ENCODE measurements around the gene DCAF12.
A peak's percentile ranks its signal among the peaks of the same experiment; 100 is the strongest.

The DCAF12 gene

GRCh38 chr9:34170237-34170991 lies 43.9 kb upstream of the DCAF12 start:
- DNase-seq (ENCODE audit: low read depth in 1 of 2, low spot score in 1 of 2): no peak
- H3K27me3 ChIP-seq (ENCODE audit: insufficient read depth, poor library complexity, severe bottlenecking): no peaks in the 10 kb centered on the region
- no peak overlapping the region for H3K4me3 ChIP-seq (replicated peaks; ENCODE audit: insufficient read depth, low read length)
- TF ChIP-seq SPI1 (IDR thresholded peaks at IDR 0.05; ENCODE audit: borderline replicate concordance, low read depth) (no peak), GABPA (IDR thresholded peaks at IDR 0.05; ENCODE audit: low read depth) (no peak), POLR2AphosphoS5 (IDR thresholded peaks at IDR 0.05; ENCODE audit: low read depth) (no peak)
- TF ChIP-seq, protein P1, sequence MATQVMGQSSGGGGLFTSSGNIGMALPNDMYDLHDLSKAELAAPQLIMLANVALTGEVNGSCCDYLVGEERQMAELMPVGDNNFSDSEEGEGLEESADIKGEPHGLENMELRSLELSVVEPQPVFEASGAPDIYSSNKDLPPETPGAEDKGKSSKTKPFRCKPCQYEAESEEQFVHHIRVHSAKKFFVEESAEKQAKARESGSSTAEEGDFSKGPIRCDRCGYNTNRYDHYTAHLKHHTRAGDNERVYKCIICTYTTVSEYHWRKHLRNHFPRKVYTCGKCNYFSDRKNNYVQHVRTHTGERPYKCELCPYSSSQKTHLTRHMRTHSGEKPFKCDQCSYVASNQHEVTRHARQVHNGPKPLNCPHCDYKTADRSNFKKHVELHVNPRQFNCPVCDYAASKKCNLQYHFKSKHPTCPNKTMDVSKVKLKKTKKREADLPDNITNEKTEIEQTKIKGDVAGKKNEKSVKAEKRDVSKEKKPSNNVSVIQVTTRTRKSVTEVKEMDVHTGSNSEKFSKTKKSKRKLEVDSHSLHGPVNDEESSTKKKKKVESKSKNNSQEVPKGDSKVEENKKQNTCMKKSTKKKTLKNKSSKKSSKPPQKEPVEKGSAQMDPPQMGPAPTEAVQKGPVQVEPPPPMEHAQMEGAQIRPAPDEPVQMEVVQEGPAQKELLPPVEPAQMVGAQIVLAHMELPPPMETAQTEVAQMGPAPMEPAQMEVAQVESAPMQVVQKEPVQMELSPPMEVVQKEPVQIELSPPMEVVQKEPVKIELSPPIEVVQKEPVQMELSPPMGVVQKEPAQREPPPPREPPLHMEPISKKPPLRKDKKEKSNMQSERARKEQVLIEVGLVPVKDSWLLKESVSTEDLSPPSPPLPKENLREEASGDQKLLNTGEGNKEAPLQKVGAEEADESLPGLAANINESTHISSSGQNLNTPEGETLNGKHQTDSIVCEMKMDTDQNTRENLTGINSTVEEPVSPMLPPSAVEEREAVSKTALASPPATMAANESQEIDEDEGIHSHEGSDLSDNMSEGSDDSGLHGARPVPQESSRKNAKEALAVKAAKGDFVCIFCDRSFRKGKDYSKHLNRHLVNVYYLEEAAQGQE (IDR thresholded peaks at IDR 0.05; ENCODE audit: insufficient replicate concordance, low read depth): no peak
- TF ChIP-seq, protein P2, sequence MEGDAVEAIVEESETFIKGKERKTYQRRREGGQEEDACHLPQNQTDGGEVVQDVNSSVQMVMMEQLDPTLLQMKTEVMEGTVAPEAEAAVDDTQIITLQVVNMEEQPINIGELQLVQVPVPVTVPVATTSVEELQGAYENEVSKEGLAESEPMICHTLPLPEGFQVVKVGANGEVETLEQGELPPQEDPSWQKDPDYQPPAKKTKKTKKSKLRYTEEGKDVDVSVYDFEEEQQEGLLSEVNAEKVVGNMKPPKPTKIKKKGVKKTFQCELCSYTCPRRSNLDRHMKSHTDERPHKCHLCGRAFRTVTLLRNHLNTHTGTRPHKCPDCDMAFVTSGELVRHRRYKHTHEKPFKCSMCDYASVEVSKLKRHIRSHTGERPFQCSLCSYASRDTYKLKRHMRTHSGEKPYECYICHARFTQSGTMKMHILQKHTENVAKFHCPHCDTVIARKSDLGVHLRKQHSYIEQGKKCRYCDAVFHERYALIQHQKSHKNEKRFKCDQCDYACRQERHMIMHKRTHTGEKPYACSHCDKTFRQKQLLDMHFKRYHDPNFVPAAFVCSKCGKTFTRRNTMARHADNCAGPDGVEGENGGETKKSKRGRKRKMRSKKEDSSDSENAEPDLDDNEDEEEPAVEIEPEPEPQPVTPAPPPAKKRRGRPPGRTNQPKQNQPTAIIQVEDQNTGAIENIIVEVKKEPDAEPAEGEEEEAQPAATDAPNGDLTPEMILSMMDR (IDR thresholded peaks at IDR 0.05; ENCODE audit: insufficient read depth, low read length): no peak
- H3K27ac ChIP-seq (replicated peaks): no peak overlapping the region

GRCh38 chr9:34169125-34169524 lies 42.6 kb upstream of the DCAF12 start:
- peak in 1 of 2 experiments; percentile 49 for DNase-seq (ENCODE audit: low read depth in 1 of 2, low spot score in 1 of 2)
- H3K4me3 ChIP-seq (replicated peaks; ENCODE audit: insufficient read depth, low read length): no peak overlapping the region
- H3K27ac ChIP-seq (replicated peaks): peak overlapping the region; percentile 29
- no peaks in the 10 kb centered on the region for H3K27me3 ChIP-seq (ENCODE audit: insufficient read depth, poor library complexity, severe bottlenecking)
- TF ChIP-seq, protein P1 (IDR thresholded peaks at IDR 0.05; ENCODE audit: insufficient replicate concordance, low read depth): no peak
- TF ChIP-seq SPI1 (IDR thresholded peaks at IDR 0.05; ENCODE audit: borderline replicate concordance, low read depth): peak; percentile 60; the same call in 1 of the 2 replicates

DNA sequence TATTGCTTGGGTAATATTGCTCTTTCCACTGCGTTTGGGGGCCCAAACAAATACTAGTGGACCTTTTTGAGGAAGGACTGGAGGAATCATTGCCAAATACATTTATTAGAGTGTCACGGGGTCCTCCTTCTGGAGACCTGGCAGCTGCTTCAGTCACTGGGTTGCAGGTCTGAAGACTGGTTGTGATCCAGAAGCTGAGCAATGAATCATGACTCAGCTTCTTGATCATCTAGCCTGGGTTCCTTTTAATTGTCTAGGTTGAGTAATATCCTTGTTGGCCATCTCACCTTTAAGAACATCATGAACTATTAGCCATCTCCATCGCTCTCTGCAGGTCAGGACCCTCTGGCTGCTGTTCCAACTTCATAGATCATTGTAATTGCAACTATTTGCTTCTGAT lies 36.9 kb upstream of the DCAF12 start:
- peak in 1 of 2 experiments; percentile 15 for DNase-seq (ENCODE audit: low read depth in 1 of 2, low spot score in 1 of 2)

More for the DNA sequence above, 36.9 kb upstream of the DCAF12 start:
- TF ChIP-seq GABPA (IDR thresholded peaks at IDR 0.05; ENCODE audit: low read depth) (no peak), POLR2AphosphoS5 (IDR thresholded peaks at IDR 0.05; ENCODE audit: low read depth) (no peak), SPI1 (IDR thresholded peaks at IDR 0.05; ENCODE audit: borderline replicate concordance, low read depth) (no peak)
- TF ChIP-seq, protein P2 (IDR thresholded peaks at IDR 0.05; ENCODE audit: insufficient read depth, low read length): no peak
- TF ChIP-seq, protein P1 (IDR thresholded peaks at IDR 0.05; ENCODE audit: insufficient replicate concordance, low read depth): no peak
- H3K27ac ChIP-seq (replicated peaks): no peak overlapping the region
- H3K27me3 ChIP-seq (ENCODE audit: insufficient read depth, poor library complexity, severe bottlenecking): no peaks in the 10 kb centered on the region
- H3K4me3 ChIP-seq (replicated peaks; ENCODE audit: insufficient read depth, low read length): no peak overlapping the region

All from HL-60 (cell line).